ENCODE measurements around the gene AMBP.

Gene AMBP

GRCh38 chr9:114112778-114113584 lies 34.9 kb upstream of the AMBP start:
- peak; percentile 63 to 76 for DNase-seq (ENCODE audit: low read depth in 2 of 2)
- H3K4me3 ChIP-seq (replicated peaks in 1 of 2; ENCODE audit: low read depth in 2 of 2, low read length in 2 of 2) = no peak overlapping the region
- TF ChIP-seq CTCF (IDR thresholded peaks at IDR 0.05; ENCODE audit: low read depth, low read length) = no peak

DNA sequence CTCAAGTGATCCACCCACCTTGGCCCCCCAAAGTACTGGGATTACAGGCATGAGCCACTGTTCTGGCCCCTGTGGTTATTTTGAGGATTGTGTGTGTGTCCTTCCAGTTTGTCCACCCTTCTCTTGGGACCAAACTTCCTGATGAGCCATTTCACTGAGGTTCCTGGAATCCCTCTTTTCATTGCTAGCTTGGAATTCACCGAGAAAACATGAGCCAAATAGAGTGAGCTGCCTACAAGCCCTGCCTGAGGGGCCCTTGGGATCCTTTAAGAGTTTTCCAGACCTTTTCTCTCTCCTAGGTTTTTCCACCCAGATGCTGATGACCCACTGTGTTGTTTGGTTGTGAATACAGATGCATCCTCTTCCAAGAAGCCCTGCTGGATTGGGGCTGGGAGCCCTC lies 34.2 kb upstream of the AMBP start:
- peak in 1 of 2 donors; percentile 24 for DNase-seq (ENCODE audit: low read depth in 2 of 2)
- H3K4me3 ChIP-seq (replicated peaks in 1 of 2; ENCODE audit: low read depth in 2 of 2, low read length in 2 of 2) = no peak overlapping the region
- TF ChIP-seq CTCF (IDR thresholded peaks at IDR 0.05; ENCODE audit: low read depth, low read length) = no peak

- peak; percentile 48 to 59 for DNase-seq (ENCODE audit: low read depth in 2 of 2)
- no peak for TF ChIP-seq CTCF (IDR thresholded peaks at IDR 0.05; ENCODE audit: low read depth, low read length)
- H3K4me3 ChIP-seq (replicated peaks in 1 of 2; ENCODE audit: low read depth in 2 of 2, low read length in 2 of 2) = no peak overlapping the region
Measured at GRCh38 chr9:114110180-114110579, 32.1 kb upstream of the AMBP start.

DNA sequence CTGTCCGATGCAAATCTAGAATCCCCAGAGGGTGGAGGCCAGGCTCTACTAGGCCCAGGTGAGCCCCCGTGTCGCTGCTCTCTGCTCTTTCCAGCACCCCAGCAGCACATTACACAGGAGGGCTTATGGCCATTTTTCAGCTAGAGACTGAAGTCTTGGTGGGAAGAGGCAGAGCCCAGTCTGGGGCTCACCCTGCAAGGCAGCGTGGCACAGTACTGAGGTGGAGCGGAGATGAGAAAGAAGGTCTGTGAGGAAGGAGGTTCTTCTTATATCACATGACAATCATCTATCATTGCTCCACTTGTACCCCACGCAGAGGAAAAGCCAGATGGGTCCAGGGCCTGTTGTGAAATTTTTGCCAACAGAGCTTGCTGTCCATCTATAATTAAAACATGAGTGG lies 31.0 kb upstream of the AMBP start:
- no peak for TF ChIP-seq CTCF (IDR thresholded peaks at IDR 0.05; ENCODE audit: low read depth, low read length)
- no peak overlapping the region for H3K4me3 ChIP-seq (replicated peaks in 1 of 2; ENCODE audit: low read depth in 2 of 2, low read length in 2 of 2)
- DNase-seq (ENCODE audit: low read depth in 2 of 2) = no peak

DNA sequence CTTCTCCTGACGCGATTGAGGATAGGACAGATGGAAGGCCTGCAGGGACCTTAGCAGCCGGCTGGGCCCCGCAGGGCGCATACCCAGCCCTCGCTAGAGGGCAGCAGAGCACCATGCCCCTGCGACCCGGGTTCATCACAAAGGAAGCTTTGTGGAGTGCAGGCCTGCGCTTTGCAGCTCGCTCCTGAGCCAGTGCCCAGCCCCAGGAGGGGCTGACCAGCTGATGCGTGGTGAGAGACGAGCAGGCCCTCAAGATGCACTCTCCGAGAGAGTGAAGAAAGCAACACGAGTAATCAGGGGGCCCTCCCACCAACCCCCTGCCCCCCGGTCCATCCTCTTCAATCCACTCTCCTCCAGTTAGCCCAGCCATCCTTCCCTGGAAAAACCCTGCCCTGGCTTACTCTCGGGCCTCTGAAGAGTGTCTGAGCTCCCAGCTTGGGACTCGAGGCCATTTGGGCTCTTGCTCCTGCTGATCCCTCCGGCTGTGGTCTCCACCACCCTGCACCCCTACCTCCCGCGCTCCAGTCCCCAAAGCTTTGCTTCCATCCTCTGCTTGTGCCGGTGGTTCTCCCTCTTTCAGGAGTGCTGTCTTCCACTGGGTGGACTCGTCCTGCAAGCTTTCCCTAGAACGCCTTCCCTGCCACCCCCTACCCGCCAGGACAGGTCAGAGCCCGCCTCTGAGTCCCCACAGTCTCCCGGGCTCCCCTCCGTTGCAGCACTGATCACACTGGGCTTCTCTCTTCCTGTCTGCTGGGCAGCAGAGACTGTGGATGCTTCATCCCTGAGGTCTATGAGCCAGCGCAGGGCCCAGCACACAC lies 30.1 kb upstream of the AMBP start:
- no peak overlapping the region for H3K4me3 ChIP-seq (replicated peaks in 1 of 2; ENCODE audit: low read depth in 2 of 2, low read length in 2 of 2)
- DNase-seq (ENCODE audit: low read depth in 2 of 2) = peak; percentile 82 to 87
- TF ChIP-seq CTCF (IDR thresholded peaks at IDR 0.05; ENCODE audit: low read depth, low read length) = peak; percentile 100

DNA sequence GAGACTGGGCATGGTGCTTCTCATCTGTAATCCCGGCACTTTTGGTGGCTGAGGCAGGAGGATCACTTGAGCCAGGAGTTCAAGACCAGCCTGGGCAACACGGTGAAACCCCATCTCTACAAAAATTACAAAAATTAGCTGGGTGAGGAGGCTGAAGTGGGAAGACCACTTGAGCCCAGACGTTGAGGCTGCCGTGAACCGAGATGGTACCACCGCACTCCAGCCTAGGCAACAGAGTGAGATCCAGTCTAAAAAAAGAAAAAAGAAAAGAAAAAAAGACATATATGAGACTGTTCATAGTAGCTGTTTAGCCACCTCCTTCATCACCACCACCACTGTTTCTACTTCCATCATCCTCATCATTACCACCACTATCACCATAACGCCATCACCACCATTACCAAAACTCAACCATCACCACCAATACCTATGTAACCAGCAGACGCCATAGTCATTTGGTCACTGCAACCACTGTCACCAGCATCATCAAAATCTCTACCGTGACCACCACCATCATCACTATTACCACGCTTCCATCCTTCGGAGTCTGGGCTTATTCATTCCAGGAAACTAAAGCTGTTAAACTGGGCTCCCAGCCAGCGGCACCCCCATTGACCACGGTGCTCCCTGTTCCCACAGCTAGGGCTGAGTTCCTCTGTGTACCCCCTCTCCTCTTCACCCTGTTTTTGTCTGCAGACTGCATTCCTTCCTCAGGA lies 29.3 kb upstream of the AMBP start:
- H3K4me3 ChIP-seq (replicated peaks in 1 of 2; ENCODE audit: low read depth in 2 of 2, low read length in 2 of 2) = no peak overlapping the region
- DNase-seq (ENCODE audit: low read depth in 2 of 2) = no peak
- TF ChIP-seq CTCF (IDR thresholded peaks at IDR 0.05; ENCODE audit: low read depth, low read length) = no peak

All from cardiac fibroblast (primary cell).